H1 (cell line): ENCODE results near the gene FGGY. TPM values are rescaled to one million over a fixed set of nuclear protein-coding genes. Genes with fewer than 3 reads are reported as not detected.
A peak's percentile ranks its signal among the peaks of the same experiment; 100 is the strongest.

Source experiments
- CTCF ChIA-PET: fragments of 300-600 bp; sonication (Branson Sonifier 250); formaldehyde crosslinking; loops from one replicate; lab custom pipeline; 2021; ENCODE audit not compliant: partially characterized antibody; lab: Charles Lee
- POLR2A ChIA-PET: fragments of 300-600 bp; sonication (Branson Sonifier 250); formaldehyde crosslinking; loops from one replicate; lab custom pipeline; 2021; ENCODE audit warnings: inconsistent platforms; ENCODE audit not compliant: partially characterized antibody; lab: Charles Lee
- DNase-seq, 2 experiments: peaks; one replicate each; pipeline versions ENCODE4 v3.0.0 to v3.0.0-alpha.2; 2010 to 2022; ENCODE audit warnings: low spot score in 2 of 2, low read depth in 1 of 2, mixed read lengths in 1 of 2
- FAIRE-seq: peaks from 2 replicates; lab custom pipeline; 2011; peaks lifted over from hg19 to GRCh38; lab: Jason Lieb, UNC
- H2AFZ ChIP-seq: 2 replicates; pipeline ENCODE4 v1.8.1; 2012; ENCODE audit warnings: low read length, inconsistent platforms
- H2AK5ac ChIP-seq: 2 replicates; pipeline ENCODE4 v1.6.1; 2013; ENCODE audit warnings: low read depth, low read length
- H2BK120ac ChIP-seq: replicated peaks from 2 replicates; pipeline ENCODE3; 2013; ENCODE audit warnings: low read depth, low read length, inconsistent platforms
- H2BK12ac ChIP-seq: 2 replicates; pipeline ENCODE4 v1.6.1; 2013; ENCODE audit warnings: low read depth, low read length
- H2BK15ac ChIP-seq: 2 replicates; pipeline ENCODE4 v1.6.1; 2013; ENCODE audit warnings: low read length
- H2BK20ac ChIP-seq: 2 replicates; pipeline ENCODE4 v1.6.1; 2013; ENCODE audit warnings: low read length
- H2BK5ac ChIP-seq: 2 replicates; pipeline ENCODE4 v1.6.1; 2013; ENCODE audit warnings: low read depth, low read length
- H3K14ac ChIP-seq: 2 replicates; pipeline ENCODE4 v1.6.1; 2013; ENCODE audit warnings: inconsistent platforms; ENCODE audit not compliant: insufficient read length
- H3K18ac ChIP-seq: 2 replicates; pipeline ENCODE4 v1.6.1; 2013; ENCODE audit warnings: low read length; ENCODE audit errors: extremely low read depth
- H3K23ac ChIP-seq: 2 replicates; pipeline ENCODE4 v1.6.1; 2013; ENCODE audit warnings: inconsistent platforms; ENCODE audit not compliant: insufficient read length
- H3K23me2 ChIP-seq: 2 replicates; pipeline ENCODE4 v1.6.1; 2013; ENCODE audit warnings: low read depth, low read length
- H3K27ac ChIP-seq: 2 replicates; pipeline ENCODE4 v1.6.1; 2011; ENCODE audit warnings: low read depth, low read length, inconsistent platforms
- H3K27me3 ChIP-seq, 4 experiments: replicated peaks in 1 of 4; 1 replicate in 1 of 4; 2 replicates in 3 of 4; pipeline versions ENCODE4 v1.6.1 to v1.8.1; 2011 to 2013; ENCODE audit warnings: low read length in 3 of 4, mild to moderate bottlenecking in 3 of 4, inconsistent platforms in 2 of 4, mixed read lengths in 2 of 4, moderate library complexity in 1 of 4; ENCODE audit not compliant: control insufficient read depth in 3 of 4, insufficient read depth in 3 of 4; ENCODE audit errors: extremely low read depth in 1 of 4
- H3K36me3 ChIP-seq, 4 experiments: 2 replicates each; pipeline versions ENCODE4 v1.6.1 to v1.8.1; 2011 to 2013; ENCODE audit warnings: mild to moderate bottlenecking in 4 of 4, low read length in 3 of 4, moderate library complexity in 2 of 4, control low read depth in 1 of 4, inconsistent platforms in 1 of 4; ENCODE audit not compliant: insufficient read depth in 4 of 4, control insufficient read depth in 2 of 4
- H3K4ac ChIP-seq: replicated peaks from 2 replicates; pipeline ENCODE3; 2013; ENCODE audit warnings: low read length, low read depth, mixed read lengths, inconsistent platforms; ENCODE audit not compliant: insufficient read length
- H3K4me1 ChIP-seq, 4 experiments: replicated peaks in 1 of 4; 1 replicate in 1 of 4; 2 replicates in 3 of 4; pipeline versions ENCODE4 v1.6.1 to v1.8.1; 2011 to 2013; ENCODE audit warnings: low read length in 3 of 4, inconsistent platforms in 2 of 4, mixed read lengths in 1 of 4; ENCODE audit not compliant: insufficient read depth in 4 of 4, control insufficient read depth in 3 of 4
- H3K4me2 ChIP-seq, 2 experiments: 2 replicates each; pipeline versions ENCODE4 v1.6.1 to v1.8.1; 2011 to 2013; ENCODE audit warnings: low read depth in 2 of 2, low read length in 2 of 2, control low read depth in 1 of 2, inconsistent platforms in 1 of 2, mild to moderate bottlenecking in 1 of 2; ENCODE audit not compliant: insufficient read depth in 1 of 2
- H3K4me3 ChIP-seq, 4 experiments: fragments of 200-600, 300-600 bp in 1 of 4; sonication (generic), shearing (Covaris generic), sonication (Bioruptor Twin) in 1 of 4; 2 replicates each; pipeline versions ENCODE4 v1.5.1 to v1.8.1; 2011 to 2016; ENCODE audit warnings: low read length in 4 of 4, low read depth in 3 of 4, control low read depth in 2 of 4, inconsistent platforms in 2 of 4, mild to moderate bottlenecking in 2 of 4, mixed read lengths in 1 of 4, moderate library complexity in 1 of 4; ENCODE audit not compliant: insufficient read depth in 2 of 4; ENCODE audit errors: extremely low read depth in 1 of 4
- H3K56ac ChIP-seq: replicated peaks from 2 replicates; pipeline ENCODE3; 2013; ENCODE audit warnings: low read depth, mild to moderate bottlenecking, mixed read lengths, low read length, inconsistent platforms; ENCODE audit not compliant: insufficient read length
- H3K79me1 ChIP-seq: 2 replicates; pipeline ENCODE4 v1.6.1; 2013; ENCODE audit warnings: low read depth, low read length, control low read depth
- H3K79me2 ChIP-seq, 2 experiments: 2 replicates each; pipeline versions ENCODE4 v1.6.1 to v1.8.1; 2012 to 2013; ENCODE audit warnings: low read length in 2 of 2, mild to moderate bottlenecking in 2 of 2, inconsistent platforms in 1 of 2; ENCODE audit not compliant: insufficient read depth in 2 of 2, control insufficient read depth in 1 of 2
- H3K9ac ChIP-seq, 4 experiments: replicated peaks in 1 of 4; 1 replicate in 1 of 4; 2 replicates in 3 of 4; pipeline versions ENCODE4 v1.6.1 to v1.8.1; 2011 to 2013; ENCODE audit warnings: low read depth in 3 of 4, low read length in 3 of 4, control low read depth in 2 of 4, mild to moderate bottlenecking in 2 of 4, moderate library complexity in 2 of 4, inconsistent platforms in 1 of 4; ENCODE audit errors: extremely low read depth in 1 of 4
- H3K9me3 ChIP-seq, 2 experiments: 2 replicates each; pipeline versions ENCODE4 v1.6.1 to v1.8.1; 2012 to 2013; ENCODE audit warnings: mild to moderate bottlenecking in 2 of 2, moderate library complexity in 2 of 2, control low read depth in 1 of 2, inconsistent platforms in 1 of 2, low read depth in 1 of 2, low read length in 1 of 2, mixed read lengths in 1 of 2; ENCODE audit not compliant: insufficient read depth in 2 of 2
- H4K20me1 ChIP-seq, 2 experiments: replicated peaks in 1 of 2; 2 replicates each; pipeline versions ENCODE3 to v1.8.1; 2011 to 2013; ENCODE audit warnings: inconsistent platforms in 2 of 2, low read length in 2 of 2, mild to moderate bottlenecking in 1 of 2; ENCODE audit not compliant: insufficient read depth in 2 of 2, control insufficient read depth in 1 of 2
- H4K5ac ChIP-seq: 2 replicates; pipeline ENCODE4 v1.6.1; 2013; ENCODE audit warnings: low read length, low read depth, mixed read lengths, inconsistent platforms; ENCODE audit not compliant: insufficient read length
- H4K8ac ChIP-seq: 2 replicates; pipeline ENCODE4 v1.8.0; 2013; ENCODE audit warnings: mild to moderate bottlenecking, moderate library complexity, low read length, inconsistent platforms; ENCODE audit not compliant: insufficient read depth; ENCODE audit errors: extremely low read depth
- H4K91ac ChIP-seq: replicated peaks from 2 replicates; pipeline ENCODE3; 2013; ENCODE audit warnings: low read length, mixed read lengths, inconsistent platforms; ENCODE audit not compliant: insufficient read length
- ASH2L ChIP-seq: fragments of 200-600, 300-600 bp; sonication (generic); IDR thresholded peaks from one replicate; pipeline ENCODE4 v1.7.1; 2017; ENCODE audit warnings: low read length
- ATF2 ChIP-seq: IDR thresholded peaks from 2 replicates; pipeline ENCODE4 v1.6.1; 2012; ENCODE audit warnings: low read length, inconsistent platforms
- BACH1 ChIP-seq: IDR thresholded peaks from 2 replicates; pipeline ENCODE4 v1.6.1; 2012; ENCODE audit warnings: low read length, improper control_type of control experiment
- BCL11A ChIP-seq, 2 experiments: IDR thresholded peaks; one replicate each; pipeline ENCODE4 v1.6.1; 2011; ENCODE audit warnings: low read depth in 2 of 2, low read length in 2 of 2, mild to moderate bottlenecking in 2 of 2
- HDAC2 ChIP-seq, 2 experiments: fragments of 300-600 bp in 1 of 2; sonication (generic) in 1 of 2; IDR thresholded peaks; 2 replicates each; pipeline ENCODE4 v1.6.1; 2011 to 2012; ENCODE audit warnings: low read depth in 2 of 2, low read length in 2 of 2, mild to moderate bottlenecking in 2 of 2, moderate library complexity in 2 of 2, borderline replicate concordance in 1 of 2, inconsistent platforms in 1 of 2
- JUN ChIP-seq: IDR thresholded peaks from 2 replicates; pipeline ENCODE4 v1.6.1; 2011; ENCODE audit warnings: low read depth, mild to moderate bottlenecking, improper control_type of control experiment, low read length
- JUND ChIP-seq: IDR thresholded peaks from 2 replicates; pipeline ENCODE4 v1.6.1; 2011; ENCODE audit warnings: mild to moderate bottlenecking, improper control_type of control experiment, low read length
- KDM1A ChIP-seq: fragments of 200-600, 300-600 bp; sonication (generic); IDR thresholded peaks from 2 replicates; pipeline ENCODE4 v1.7.1; 2016; ENCODE audit warnings: mild to moderate bottlenecking, low read length, borderline replicate concordance
- MAX ChIP-seq: IDR thresholded peaks from 2 replicates; pipeline ENCODE4 v1.6.1; 2012; ENCODE audit warnings: inconsistent platforms
- NANOG ChIP-seq: IDR thresholded peaks from 2 replicates; pipeline ENCODE4 v1.6.1; 2011; ENCODE audit warnings: low read length, low read depth, mild to moderate bottlenecking, inconsistent platforms; ENCODE audit not compliant: insufficient read depth, poor library complexity, severe bottlenecking
- RFX5 ChIP-seq: IDR thresholded peaks from 2 replicates; pipeline ENCODE4 v1.6.1; 2011; ENCODE audit warnings: low read depth, low read length, improper control_type of control experiment, borderline replicate concordance
- TAF7 ChIP-seq: optimal IDR thresholded peaks from 2 replicates; pipeline ENCODE3; 2011; ENCODE audit warnings: low read depth, mild to moderate bottlenecking, inconsistent platforms, low read length, moderate library complexity, borderline replicate concordance
- TEAD4 ChIP-seq: IDR thresholded peaks from 2 replicates; pipeline ENCODE4 v1.6.1; 2012; ENCODE audit warnings: low read depth, low read length, inconsistent platforms, mixed read lengths
- polyA plus RNA-seq, 7 experiments: library from polyadenylated mRNA; depleted of rRNA in 3 of 7; stranded (reverse) in 5 of 7; unstranded in 2 of 7; fragments of >200 nt in 5 of 7; fragments of 200-250 nt in 2 of 7; gene quantifications; 1 replicate in 5 of 7; 2 replicates in 1 of 7; 4 replicates in 1 of 7; pipeline versions ENCODE4 v1.2.1 to v1.2.3, GENCODE V29; 2011 to 2013; ENCODE audit warnings: missing spikeins in 2 of 7, mixed read lengths in 2 of 7
- total RNA-seq: library from RNA; stranded (reverse); fragmentation: NEBNext Ultra II Directional; extraction: Animal tissue kit (Norgen Biotek cat#: 25700); gene quantifications from 2 replicates; pipeline ENCODE4 v1.2.1, GENCODE V29; 2021

Gene FGGY
- total and polyA plus RNA-seq, 2 of the 8 experiments (the other 6 are each of a cell fraction or from before 2014, with no cell fraction given) = 10.3 to 12.5 TPM

- Histone ChIP-seq H4K8ac (no peak overlapping the region), H3K18ac (no peak overlapping the region), H3K36me3 (no peaks in the 10 kb centered on the region), H3K4ac (no peak overlapping the region), H2AFZ (no peak overlapping the region), H2BK15ac (no peak overlapping the region), H3K79me1 (no peaks in the 10 kb centered on the region), H2BK5ac (no peak overlapping the region; the same call in 1 of the 2 replicates), H2BK120ac (no peak overlapping the region), H3K79me2 (no peaks in the 10 kb centered on the region), H3K4me2 (no peak overlapping the region), H3K9ac (no peak overlapping the region), H3K27me3 (no peaks in the 10 kb centered on the region), H3K4me3 (no peak overlapping the region), H4K91ac (no peak overlapping the region), H2AK5ac (no peak overlapping the region), H2BK20ac (no peak overlapping the region), H3K4me1 (peaks cover 0 to 6% (median 0%) of the 10 kb centered on the region in 4 experiments; a peak in 1 of 7 replicates), H3K9me3 (peaks cover 0 to 6% of the 10 kb centered on the region in 2 experiments; a peak in 1 of 4 replicates), H2BK12ac (peak overlapping the region; percentile 42; the same call in 1 of the 2 replicates), H4K5ac (no peak overlapping the region), H3K23me2 (no peaks in the 10 kb centered on the region), H3K14ac (no peak overlapping the region), H3K27ac (no peak overlapping the region), H4K20me1 (no peaks in the 10 kb centered on the region), H3K56ac (no peak overlapping the region), H3K23ac (no peak overlapping the region)
- POLR2A ChIA-PET = interaction anchor here (1.4 kb wide), 1 partner anchor 12 kb away, joined by 3 read pairs; no protein-coding TSS in a partner anchor
- no peak for TF ChIP-seq JUND
- no peak for TF ChIP-seq RFX5
- TF ChIP-seq HDAC2 (IDR thresholded peaks at IDR 0.05; ENCODE audit: borderline replicate concordance in 1 of 2, low read depth in 2 of 2, low read length in 2 of 2) = no peak
- no peak for TF ChIP-seq TAF7
- no peak for TF ChIP-seq BCL11A (IDR thresholded peaks at IDR 0.05; ENCODE audit: low read depth in 2 of 2, low read length in 2 of 2)
- no peak for TF ChIP-seq TEAD4
- no peak for TF ChIP-seq ATF2
- TF ChIP-seq ASH2L = no peak
- no peak for TF ChIP-seq KDM1A
- TF ChIP-seq BACH1 = no peak
- no peak for TF ChIP-seq NANOG
- no peak for TF ChIP-seq JUN
- TF ChIP-seq MAX = no peak
- DNase-seq (no peak), FAIRE-seq (no peak)
- CTCF ChIA-PET = interaction anchor here (0.6 to 3.2 kb wide), 12 partner anchors 12 to 1067 kb away, joined by 3 to 21 read pairs (median 3); no protein-coding TSS in a partner anchor
Measured at GRCh38 chr1:59718989-59719360, 422.1 kb downstream of the FGGY start.
